ENCODE data around the gene SLC39A12. TPM values are rescaled to one million over a fixed set of nuclear protein-coding genes. Genes with fewer than 3 reads are reported as not detected.

Gene SLC39A12
- total RNA-seq, 1 experiment from 2014 or later: not detected

DNA sequence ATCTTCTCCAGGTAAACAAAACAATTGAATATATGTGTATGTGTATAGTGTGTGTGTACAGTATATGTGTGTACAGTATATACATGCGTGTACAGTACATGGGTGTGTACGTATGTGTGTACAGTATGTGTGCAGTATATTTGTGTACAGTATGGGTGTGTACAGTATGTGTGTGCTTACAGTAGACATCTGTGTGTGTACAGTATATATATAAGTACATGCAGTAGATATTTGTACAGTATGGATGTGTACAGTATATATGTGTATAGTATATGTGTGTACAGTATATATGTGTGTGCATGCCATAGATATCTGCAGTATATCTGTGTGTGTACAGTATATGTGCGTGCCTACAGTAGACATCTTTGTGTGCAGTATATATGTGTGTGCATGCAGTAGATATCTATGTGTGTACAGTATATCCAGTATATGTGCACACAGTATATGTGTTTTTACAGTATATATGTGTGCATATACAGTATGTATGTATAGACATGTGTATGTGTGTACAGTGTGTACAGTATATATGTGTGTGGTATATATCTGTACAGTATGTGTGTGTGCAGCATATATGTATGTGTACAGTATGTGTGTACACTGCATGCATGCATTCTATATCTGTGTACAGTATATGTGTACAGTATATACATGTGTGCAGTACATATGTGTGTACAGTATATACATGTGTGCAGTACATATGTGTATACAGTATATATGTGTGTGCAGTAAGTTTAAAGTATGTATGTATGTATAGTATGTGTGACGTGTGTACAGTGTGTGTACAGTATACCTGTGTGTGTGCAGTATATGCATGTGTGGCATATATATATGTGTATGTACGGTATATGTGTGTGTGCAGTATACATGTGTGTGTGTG, 37.3 kb upstream of the SLC39A12 start:
- H3K36me3 Mint-ChIP-seq: peaks cover 5% of the 10 kb centered on the region
- TF ChIP-seq JAZF1 (CRISPR knock-in tag; IDR thresholded peaks at IDR 0.05): no peak
- TF ChIP-seq TP53 (CRISPR knock-in tag; IDR thresholded peaks at IDR 0.05): no peak
- TF ChIP-seq, protein P1, sequence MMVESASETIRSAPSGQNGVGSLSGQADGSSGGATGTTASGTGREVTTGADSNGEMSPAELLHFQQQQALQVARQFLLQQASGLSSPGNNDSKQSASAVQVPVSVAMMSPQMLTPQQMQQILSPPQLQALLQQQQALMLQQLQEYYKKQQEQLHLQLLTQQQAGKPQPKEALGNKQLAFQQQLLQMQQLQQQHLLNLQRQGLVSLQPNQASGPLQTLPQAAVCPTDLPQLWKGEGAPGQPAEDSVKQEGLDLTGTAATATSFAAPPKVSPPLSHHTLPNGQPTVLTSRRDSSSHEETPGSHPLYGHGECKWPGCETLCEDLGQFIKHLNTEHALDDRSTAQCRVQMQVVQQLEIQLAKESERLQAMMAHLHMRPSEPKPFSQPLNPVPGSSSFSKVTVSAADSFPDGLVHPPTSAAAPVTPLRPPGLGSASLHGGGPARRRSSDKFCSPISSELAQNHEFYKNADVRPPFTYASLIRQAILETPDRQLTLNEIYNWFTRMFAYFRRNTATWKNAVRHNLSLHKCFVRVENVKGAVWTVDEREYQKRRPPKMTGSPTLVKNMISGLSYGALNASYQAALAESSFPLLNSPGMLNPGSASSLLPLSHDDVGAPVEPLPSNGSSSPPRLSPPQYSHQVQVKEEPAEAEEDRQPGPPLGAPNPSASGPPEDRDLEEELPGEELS (CRISPR knock-in tag; IDR thresholded peaks at IDR 0.05): no peak
- TF ChIP-seq TCF7 (CRISPR knock-in tag; IDR thresholded peaks at IDR 0.05; ENCODE audit: low read depth): no peak
- TF ChIP-seq FOXP1 (CRISPR knock-in tag; IDR thresholded peaks at IDR 0.05; ENCODE audit: borderline replicate concordance): no peak
- TF ChIP-seq SMAD3 (CRISPR knock-in tag; IDR thresholded peaks at IDR 0.05; ENCODE audit: borderline replicate concordance): no peak
- no peak for TF ChIP-seq NR3C1 (CRISPR knock-in tag; conservative IDR thresholded peaks at IDR 0.05; ENCODE audit: low read depth)
- no peak for TF ChIP-seq CBFB (CRISPR knock-in tag; IDR thresholded peaks at IDR 0.05; ENCODE audit: low read depth)
- no peak for TF ChIP-seq MXD4 (CRISPR knock-in tag; IDR thresholded peaks at IDR 0.05; ENCODE audit: borderline replicate concordance)
- no peak for TF ChIP-seq GABPB1 (CRISPR knock-in tag; IDR thresholded peaks at IDR 0.05)
- H3K4me1 Mint-ChIP-seq: peaks cover 5% of the 10 kb centered on the region
- no peak overlapping the region for H3K27ac Mint-ChIP-seq
- ATAC-seq: no peak
- CTCF ChIA-PET: no interaction called here
- no peak overlapping the region for H3K4me3 Mint-ChIP-seq
- peaks cover 21% of the 10 kb centered on the region for H3K9me3 Mint-ChIP-seq
- H3K27me3 Mint-ChIP-seq (ENCODE audit: low read depth): no peaks in the 10 kb centered on the region
- POLR2A ChIA-PET: no interaction called here
- no peak for DNase-seq (ENCODE audit: low spot score)

DNA sequence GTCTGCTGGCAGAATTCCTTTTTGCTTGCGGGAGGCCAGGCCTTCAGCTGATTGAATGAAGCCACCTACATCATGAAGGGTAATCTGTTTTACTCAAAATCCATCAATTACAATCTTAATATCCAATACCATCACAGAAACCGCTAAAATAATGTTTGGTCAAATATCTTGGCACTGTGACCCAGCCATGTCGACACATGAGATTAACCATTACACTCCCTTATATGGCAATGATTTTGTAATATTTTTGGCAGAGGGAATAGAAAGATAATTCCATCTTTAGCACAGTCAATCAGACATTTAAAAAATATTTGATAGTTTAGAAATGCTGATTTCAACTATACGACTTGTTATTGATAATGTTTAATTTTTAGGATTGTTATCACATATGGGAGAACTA, 36.5 kb upstream of the SLC39A12 start:
- Mint-ChIP-seq H3K27ac (no peak overlapping the region), H3K36me3 (peaks cover 5% of the 10 kb centered on the region), H3K4me1 (peaks cover 5% of the 10 kb centered on the region), H3K4me3 (no peak overlapping the region), H3K27me3 (ENCODE audit: low read depth) (no peaks in the 10 kb centered on the region), H3K9me3 (peaks cover 28% of the 10 kb centered on the region)
- no peak for DNase-seq (ENCODE audit: low spot score)
- ChIA-PET CTCF (no interaction called here), POLR2A (no interaction called here)
- no peak for ATAC-seq
- TF ChIP-seq, protein P2, sequence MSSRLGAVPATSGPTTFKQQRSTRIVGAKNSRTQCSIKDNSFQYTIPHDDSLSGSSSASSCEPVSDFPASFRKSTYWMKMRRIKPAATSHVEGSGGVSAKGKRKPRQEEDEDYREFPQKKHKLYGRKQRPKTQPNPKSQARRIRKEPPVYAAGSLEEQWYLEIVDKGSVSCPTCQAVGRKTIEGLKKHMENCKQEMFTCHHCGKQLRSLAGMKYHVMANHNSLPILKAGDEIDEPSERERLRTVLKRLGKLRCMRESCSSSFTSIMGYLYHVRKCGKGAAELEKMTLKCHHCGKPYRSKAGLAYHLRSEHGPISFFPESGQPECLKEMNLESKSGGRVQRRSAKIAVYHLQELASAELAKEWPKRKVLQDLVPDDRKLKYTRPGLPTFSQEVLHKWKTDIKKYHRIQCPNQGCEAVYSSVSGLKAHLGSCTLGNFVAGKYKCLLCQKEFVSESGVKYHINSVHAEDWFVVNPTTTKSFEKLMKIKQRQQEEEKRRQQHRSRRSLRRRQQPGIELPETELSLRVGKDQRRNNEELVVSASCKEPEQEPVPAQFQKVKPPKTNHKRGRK (CRISPR knock-in tag; IDR thresholded peaks at IDR 0.05; ENCODE audit: borderline replicate concordance): no peak
- TF ChIP-seq NFYB (CRISPR knock-in tag; conservative IDR thresholded peaks at IDR 0.05; ENCODE audit: low read depth) (no peak), SP1 (CRISPR knock-in tag; conservative IDR thresholded peaks at IDR 0.05) (no peak), FOXK1 (CRISPR knock-in tag; IDR thresholded peaks at IDR 0.05) (no peak), ZNF219 (CRISPR knock-in tag; IDR thresholded peaks at IDR 0.05; ENCODE audit: borderline replicate concordance) (no peak), NR2C2 (CRISPR knock-in tag; IDR thresholded peaks at IDR 0.05) (no peak), ZNF416 (CRISPR knock-in tag; IDR thresholded peaks at IDR 0.05) (no peak), ZNF263 (CRISPR knock-in tag; IDR thresholded peaks at IDR 0.05; ENCODE audit: low read depth) (no peak), ZNF121 (CRISPR knock-in tag; IDR thresholded peaks at IDR 0.05) (no peak)
- TF ChIP-seq, protein P3, sequence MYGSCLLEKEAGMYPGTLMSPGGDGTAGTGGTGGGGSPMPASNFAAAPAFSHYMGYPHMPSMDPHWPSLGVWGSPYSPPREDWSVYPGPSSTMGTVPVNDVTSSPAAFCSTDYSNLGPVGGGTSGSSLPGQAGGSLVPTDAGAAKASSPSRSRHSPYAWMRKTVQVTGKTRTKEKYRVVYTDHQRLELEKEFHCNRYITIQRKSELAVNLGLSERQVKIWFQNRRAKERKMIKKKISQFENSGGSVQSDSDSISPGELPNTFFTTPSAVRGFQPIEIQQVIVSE (CRISPR knock-in tag; IDR thresholded peaks at IDR 0.05; ENCODE audit: borderline replicate concordance): no peak
- TF ChIP-seq, protein P4, sequence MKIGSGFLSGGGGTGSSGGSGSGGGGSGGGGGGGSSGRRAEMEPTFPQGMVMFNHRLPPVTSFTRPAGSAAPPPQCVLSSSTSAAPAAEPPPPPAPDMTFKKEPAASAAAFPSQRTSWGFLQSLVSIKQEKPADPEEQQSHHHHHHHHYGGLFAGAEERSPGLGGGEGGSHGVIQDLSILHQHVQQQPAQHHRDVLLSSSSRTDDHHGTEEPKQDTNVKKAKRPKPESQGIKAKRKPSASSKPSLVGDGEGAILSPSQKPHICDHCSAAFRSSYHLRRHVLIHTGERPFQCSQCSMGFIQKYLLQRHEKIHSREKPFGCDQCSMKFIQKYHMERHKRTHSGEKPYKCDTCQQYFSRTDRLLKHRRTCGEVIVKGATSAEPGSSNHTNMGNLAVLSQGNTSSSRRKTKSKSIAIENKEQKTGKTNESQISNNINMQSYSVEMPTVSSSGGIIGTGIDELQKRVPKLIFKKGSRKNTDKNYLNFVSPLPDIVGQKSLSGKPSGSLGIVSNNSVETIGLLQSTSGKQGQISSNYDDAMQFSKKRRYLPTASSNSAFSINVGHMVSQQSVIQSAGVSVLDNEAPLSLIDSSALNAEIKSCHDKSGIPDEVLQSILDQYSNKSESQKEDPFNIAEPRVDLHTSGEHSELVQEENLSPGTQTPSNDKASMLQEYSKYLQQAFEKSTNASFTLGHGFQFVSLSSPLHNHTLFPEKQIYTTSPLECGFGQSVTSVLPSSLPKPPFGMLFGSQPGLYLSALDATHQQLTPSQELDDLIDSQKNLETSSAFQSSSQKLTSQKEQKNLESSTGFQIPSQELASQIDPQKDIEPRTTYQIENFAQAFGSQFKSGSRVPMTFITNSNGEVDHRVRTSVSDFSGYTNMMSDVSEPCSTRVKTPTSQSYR (CRISPR knock-in tag; IDR thresholded peaks at IDR 0.05): no peak
- TF ChIP-seq, protein P5, sequence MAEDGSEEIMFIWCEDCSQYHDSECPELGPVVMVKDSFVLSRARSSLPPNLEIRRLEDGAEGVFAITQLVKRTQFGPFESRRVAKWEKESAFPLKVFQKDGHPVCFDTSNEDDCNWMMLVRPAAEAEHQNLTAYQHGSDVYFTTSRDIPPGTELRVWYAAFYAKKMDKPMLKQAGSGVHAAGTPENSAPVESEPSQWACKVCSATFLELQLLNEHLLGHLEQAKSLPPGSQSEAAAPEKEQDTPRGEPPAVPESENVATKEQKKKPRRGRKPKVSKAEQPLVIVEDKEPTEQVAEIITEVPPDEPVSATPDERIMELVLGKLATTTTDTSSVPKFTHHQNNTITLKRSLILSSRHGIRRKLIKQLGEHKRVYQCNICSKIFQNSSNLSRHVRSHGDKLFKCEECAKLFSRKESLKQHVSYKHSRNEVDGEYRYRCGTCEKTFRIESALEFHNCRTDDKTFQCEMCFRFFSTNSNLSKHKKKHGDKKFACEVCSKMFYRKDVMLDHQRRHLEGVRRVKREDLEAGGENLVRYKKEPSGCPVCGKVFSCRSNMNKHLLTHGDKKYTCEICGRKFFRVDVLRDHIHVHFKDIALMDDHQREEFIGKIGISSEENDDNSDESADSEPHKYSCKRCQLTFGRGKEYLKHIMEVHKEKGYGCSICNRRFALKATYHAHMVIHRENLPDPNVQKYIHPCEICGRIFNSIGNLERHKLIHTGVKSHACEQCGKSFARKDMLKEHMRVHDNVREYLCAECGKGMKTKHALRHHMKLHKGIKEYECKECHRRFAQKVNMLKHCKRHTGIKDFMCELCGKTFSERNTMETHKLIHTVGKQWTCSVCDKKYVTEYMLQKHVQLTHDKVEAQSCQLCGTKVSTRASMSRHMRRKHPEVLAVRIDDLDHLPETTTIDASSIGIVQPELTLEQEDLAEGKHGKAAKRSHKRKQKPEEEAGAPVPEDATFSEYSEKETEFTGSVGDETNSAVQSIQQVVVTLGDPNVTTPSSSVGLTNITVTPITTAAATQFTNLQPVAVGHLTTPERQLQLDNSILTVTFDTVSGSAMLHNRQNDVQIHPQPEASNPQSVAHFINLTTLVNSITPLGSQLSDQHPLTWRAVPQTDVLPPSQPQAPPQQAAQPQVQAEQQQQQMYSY (CRISPR knock-in tag; IDR thresholded peaks at IDR 0.05): no peak
- TF ChIP-seq, protein P6, sequence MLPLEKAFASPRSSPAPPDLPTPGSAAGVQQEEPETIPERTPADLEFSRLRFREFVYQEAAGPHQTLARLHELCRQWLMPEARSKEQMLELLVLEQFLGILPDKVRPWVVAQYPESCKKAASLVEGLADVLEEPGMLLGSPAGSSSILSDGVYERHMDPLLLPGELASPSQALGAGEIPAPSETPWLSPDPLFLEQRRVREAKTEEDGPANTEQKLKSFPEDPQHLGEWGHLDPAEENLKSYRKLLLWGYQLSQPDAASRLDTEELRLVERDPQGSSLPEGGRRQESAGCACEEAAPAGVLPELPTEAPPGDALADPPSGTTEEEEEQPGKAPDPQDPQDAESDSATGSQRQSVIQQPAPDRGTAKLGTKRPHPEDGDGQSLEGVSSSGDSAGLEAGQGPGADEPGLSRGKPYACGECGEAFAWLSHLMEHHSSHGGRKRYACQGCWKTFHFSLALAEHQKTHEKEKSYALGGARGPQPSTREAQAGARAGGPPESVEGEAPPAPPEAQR (CRISPR knock-in tag; IDR thresholded peaks at IDR 0.05): no peak
